MM.1S (cell line): Measurements from ENCODE around the gene CFAP46.

Experiments used
- EZH2phosphoT487 ChIP-seq: fragments of 300-600 bp; sonication (generic); IDR thresholded peaks from 2 replicates; pipeline ENCODE4 v1.6.1; 2018; ENCODE audit warnings: antibody characterized with exemption, low read length
- TF ChIP-seq, protein P1 (sequence below): fragments of 300-600 bp; sonication (generic); IDR thresholded peaks from 2 replicates; pipeline ENCODE4 v1.5.1; 2016; ENCODE audit warnings: antibody characterized with exemption, low read length, mixed read lengths

DNA sequence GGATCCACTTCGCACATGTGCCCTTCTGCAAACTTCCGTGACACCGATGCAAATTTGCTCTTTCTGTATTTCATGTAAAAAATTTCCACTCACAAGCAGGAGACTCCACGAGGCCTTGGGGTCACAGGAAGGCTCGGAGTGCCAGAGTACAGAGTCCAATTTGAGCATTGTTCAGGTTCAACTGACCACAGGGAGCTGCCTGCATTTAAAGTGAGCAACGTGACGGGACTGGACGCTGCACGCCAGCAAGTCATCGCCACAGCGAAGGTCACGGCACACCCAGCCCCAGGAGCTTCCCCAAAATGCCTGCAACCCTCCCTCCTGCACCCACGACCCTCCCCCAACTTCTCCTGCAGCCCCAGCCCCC is 115.0 kb downstream of the CFAP46 start:
- TF ChIP-seq, protein P1, sequence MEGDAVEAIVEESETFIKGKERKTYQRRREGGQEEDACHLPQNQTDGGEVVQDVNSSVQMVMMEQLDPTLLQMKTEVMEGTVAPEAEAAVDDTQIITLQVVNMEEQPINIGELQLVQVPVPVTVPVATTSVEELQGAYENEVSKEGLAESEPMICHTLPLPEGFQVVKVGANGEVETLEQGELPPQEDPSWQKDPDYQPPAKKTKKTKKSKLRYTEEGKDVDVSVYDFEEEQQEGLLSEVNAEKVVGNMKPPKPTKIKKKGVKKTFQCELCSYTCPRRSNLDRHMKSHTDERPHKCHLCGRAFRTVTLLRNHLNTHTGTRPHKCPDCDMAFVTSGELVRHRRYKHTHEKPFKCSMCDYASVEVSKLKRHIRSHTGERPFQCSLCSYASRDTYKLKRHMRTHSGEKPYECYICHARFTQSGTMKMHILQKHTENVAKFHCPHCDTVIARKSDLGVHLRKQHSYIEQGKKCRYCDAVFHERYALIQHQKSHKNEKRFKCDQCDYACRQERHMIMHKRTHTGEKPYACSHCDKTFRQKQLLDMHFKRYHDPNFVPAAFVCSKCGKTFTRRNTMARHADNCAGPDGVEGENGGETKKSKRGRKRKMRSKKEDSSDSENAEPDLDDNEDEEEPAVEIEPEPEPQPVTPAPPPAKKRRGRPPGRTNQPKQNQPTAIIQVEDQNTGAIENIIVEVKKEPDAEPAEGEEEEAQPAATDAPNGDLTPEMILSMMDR: no peak
- TF ChIP-seq EZH2phosphoT487: no peak
